Endothelial cell of umbilical vein (primary cell): ENCODE results near the gene RRH. TPM values are rescaled to one million over a fixed set of nuclear protein-coding genes. Genes with fewer than 3 reads are reported as not detected.

Source experiments
- BruUV-seq: library from RNA; stranded (reverse); fragments of 400-500 nt; replicated peaks from 2 replicates; lab custom pipeline; 2021; lab: Mats Ljungman, UMichigan
- CTCF ChIA-PET: fragments of 300-600, 350-600 bp; sonication (Branson Sonifier 250); formaldehyde crosslinking; loops from one replicate; lab custom pipeline; 2021; ENCODE audit warnings: antibody characterized with exemption, inconsistent platforms; lab: Charles Lee
- POLR2A ChIA-PET: fragments of 300-600, 350-600 bp; sonication (Branson Sonifier 250); formaldehyde crosslinking; loops from one replicate; lab custom pipeline; 2021; ENCODE audit warnings: antibody characterized with exemption, inconsistent platforms; lab: Charles Lee
- DNase-seq: peaks from one replicate; pipeline ENCODE4 v3.0.0-alpha.2; 2011; ENCODE audit warnings: low read depth, low spot score
- FAIRE-seq: peaks from 2 replicates; lab custom pipeline; 2011; peaks lifted over from hg19 to GRCh38; lab: Jason Lieb, UNC
- H2AFZ ChIP-seq: 2 replicates; pipeline ENCODE4 v1.6.0; 2012; ENCODE audit warnings: low read depth, low read length, control low read depth, inconsistent platforms
- H3K27ac ChIP-seq: 2 replicates; pipeline ENCODE4 v1.5.1; 2011; ENCODE audit warnings: low read depth, mild to moderate bottlenecking, control low read depth, low read length, moderate library complexity; ENCODE audit not compliant: insufficient read depth
- H3K27me3 ChIP-seq, 2 experiments: 2 replicates each; pipeline versions ENCODE4 v1.6.0 to v1.6.1; 2011; ENCODE audit warnings: low read length in 2 of 2, mixed read lengths in 1 of 2; ENCODE audit not compliant: control insufficient read depth in 2 of 2, insufficient read depth in 2 of 2
- H3K36me3 ChIP-seq, 2 experiments: 2 replicates in 1 of 2; 3 replicates in 1 of 2; pipeline ENCODE4 v1.5.1; 2011; ENCODE audit warnings: low read length in 2 of 2, mild to moderate bottlenecking in 1 of 2, moderate library complexity in 1 of 2; ENCODE audit not compliant: control insufficient read depth in 2 of 2, insufficient read depth in 2 of 2; ENCODE audit errors: extremely low read depth in 1 of 2
- H3K4me1 ChIP-seq: 3 replicates; pipeline ENCODE4 v1.5.1; 2011; ENCODE audit warnings: mild to moderate bottlenecking, low read length; ENCODE audit not compliant: control insufficient read depth, insufficient read depth; ENCODE audit errors: extremely low read depth
- H3K4me2 ChIP-seq: 2 replicates; pipeline ENCODE4 v1.6.1; 2011; ENCODE audit warnings: low read length, control low read depth, mixed read lengths; ENCODE audit not compliant: insufficient read depth
- H3K4me3 ChIP-seq, 3 experiments: fragments of 200-600 bp in 1 of 3; sonication (generic), shearing (Covaris generic) in 1 of 3; replicated peaks in 1 of 3; 2 replicates each; pipeline ENCODE4 v1.5.1; 2011 to 2016; ENCODE audit warnings: control low read depth in 3 of 3, low read length in 3 of 3, mild to moderate bottlenecking in 2 of 3, inconsistent platforms in 1 of 3, low read depth in 1 of 3, moderate library complexity in 1 of 3; ENCODE audit not compliant: insufficient read depth in 1 of 3
- H3K79me2 ChIP-seq: 2 replicates; pipeline ENCODE4 v1.6.0; 2012; ENCODE audit warnings: low read length, inconsistent platforms; ENCODE audit not compliant: control insufficient read depth, insufficient read depth
- H3K9ac ChIP-seq: replicated peaks from 2 replicates; pipeline ENCODE3; 2011; ENCODE audit warnings: low read length, control low read depth; ENCODE audit not compliant: insufficient read depth; ENCODE audit errors: extremely low read depth
- H3K9me1 ChIP-seq: replicated peaks from 3 replicates; pipeline ENCODE4 v1.6.0; 2011; ENCODE audit warnings: mild to moderate bottlenecking, low read length; ENCODE audit not compliant: control insufficient read depth, insufficient read depth; ENCODE audit errors: extremely low read depth
- H3K9me3 ChIP-seq: replicated peaks from 2 replicates; pipeline ENCODE4 v1.5.1; 2012; ENCODE audit warnings: low read length, inconsistent platforms; ENCODE audit not compliant: control insufficient read depth, insufficient read depth
- H4K20me1 ChIP-seq: replicated peaks from 2 replicates; pipeline ENCODE3; 2011; ENCODE audit warnings: mild to moderate bottlenecking, low read length; ENCODE audit not compliant: control insufficient read depth, insufficient read depth; ENCODE audit errors: extremely low read depth
- CTCF ChIP-seq, 2 donors: IDR thresholded peaks; 1 replicate in 1 of 2; 2 replicates in 1 of 2; pipeline ENCODE4 v1.5.1; 2011; ENCODE audit warnings: low read length in 2 of 2, mild to moderate bottlenecking in 2 of 2, moderate library complexity in 2 of 2, control low read depth in 1 of 2, inconsistent platforms in 1 of 2, low read depth in 1 of 2; ENCODE audit not compliant: insufficient read depth in 1 of 2; ENCODE audit errors: extremely low read depth in 1 of 2
- EZH2 ChIP-seq: IDR thresholded peaks from 2 replicates; pipeline ENCODE4 v1.6.1; 2012; ENCODE audit warnings: borderline replicate concordance, low read depth, mild to moderate bottlenecking, moderate library complexity, low read length, inconsistent platforms; ENCODE audit not compliant: severe bottlenecking
- FOS ChIP-seq: IDR thresholded peaks from 2 replicates; pipeline ENCODE4 v1.6.1; 2011; ENCODE audit warnings: mild to moderate bottlenecking, low read length, moderate library complexity, borderline replicate concordance; ENCODE audit not compliant: insufficient read depth
- GATA2 ChIP-seq: IDR thresholded peaks from 2 replicates; pipeline ENCODE4 v1.7.0; 2011; ENCODE audit warnings: low read depth, mild to moderate bottlenecking, moderate library complexity, mixed read lengths, low read length; ENCODE audit not compliant: insufficient read length, insufficient read depth
- JUN ChIP-seq: IDR thresholded peaks from 2 replicates; pipeline ENCODE4 v1.6.1; 2011; ENCODE audit warnings: borderline replicate concordance, low read depth; ENCODE audit not compliant: insufficient read length, insufficient read depth
- MAX ChIP-seq: IDR thresholded peaks from 2 replicates; pipeline ENCODE4 v1.6.1; 2011; ENCODE audit not compliant: insufficient read depth, insufficient read length
- MYC ChIP-seq: IDR thresholded peaks from one replicate; pipeline ENCODE4 v1.6.1; 2011; ENCODE audit warnings: mild to moderate bottlenecking, low read depth, low read length
- POLR2A ChIP-seq: IDR thresholded peaks from 2 replicates; pipeline ENCODE4 v1.6.1; 2012; ENCODE audit warnings: low read depth, mild to moderate bottlenecking, control low read depth, low read length
- POLR2AphosphoS5 ChIP-seq: IDR thresholded peaks from 2 replicates; pipeline ENCODE4 v1.6.1; 2012; ENCODE audit warnings: low read depth, mild to moderate bottlenecking, control low read depth, low read length, moderate library complexity; ENCODE audit not compliant: insufficient read depth
- dilution Hi-C: fragments of 300-500 bp; cut with MboI; formaldehyde crosslinking; loops from one replicate; pipeline ENCODE4 v1.15.0; 2019; ENCODE audit warnings: low sequenced_read_pairs; ENCODE audit not compliant: extremely low pct_ligation_motif_present
- intact Hi-C: fragments of 100-400 bp; cut with micrococcal nuclease; formaldehyde crosslinking; loops from one replicate; pipeline ENCODE4 v1.10.0; 2022
- polyA plus RNA-seq, 4 experiments: library from polyadenylated mRNA; depleted of rRNA in 3 of 4; stranded (reverse) in 3 of 4; unstranded in 1 of 4; fragments of >200 nt; gene quantifications; 2 replicates each; pipeline versions ENCODE4 v1.2.1 to v1.2.3, GENCODE V29; 2011 to 2012; ENCODE audit warnings: missing spikeins in 1 of 4
- total RNA-seq: library from RNA; stranded (reverse); gene quantifications from 2 replicates; pipeline ENCODE4 v1.2.3, GENCODE V29; 2021

Gene RRH
- total and polyA plus RNA-seq, 2 donors (not counting 3 experiments of a cell fraction or from before 2014, with no cell fraction given), result 0.11 to 0.31 TPM

- no peak overlapping the region for H3K9ac ChIP-seq
- no peak overlapping the region for H3K4me3 ChIP-seq
- dilution Hi-C loops, result no loop called here
- H3K9me3 ChIP-seq, result no peaks in the 10 kb centered on the region
- peak; percentile 72 for FAIRE-seq
- H2AFZ ChIP-seq, result no peak overlapping the region
- no peak overlapping the region for H3K27ac ChIP-seq
- intact Hi-C loops, result loop anchor here (1.0 to 5.0 kb wide), 6 partner anchors 11 to 382 kb away; partner anchors contain the start of genes CASP6, GAR1, MCUB and PLA2G12A
- BruUV-seq, result no TSS peak
- TF ChIP-seq CTCF (IDR thresholded peaks at IDR 0.05; ENCODE audit: extremely low read depth in 1 of 2, insufficient read depth in 1 of 2, low read depth in 1 of 2, low read length in 2 of 2) (peak; percentile 27 to 34), GATA2 (peak; percentile 59), MAX (no peak)
- H3K36me3 ChIP-seq, result no peaks in the 10 kb centered on the region
- peak; percentile 56 for DNase-seq
- ChIA-PET CTCF (interaction anchor here (0.5 to 2.1 kb wide), 22 partner anchors 9 to 393 kb away, joined by 3 to 22 read pairs (median 4); partner anchors contain the start of genes GAR1, RRH and SEC24B), POLR2A (no interaction called here)
- H3K4me1 ChIP-seq, result peaks cover 12% of the 10 kb centered on the region
- H3K9me1 ChIP-seq, result no peaks in the 10 kb centered on the region
- H3K27me3 ChIP-seq, result no peaks in the 10 kb centered on the region
- no peaks in the 10 kb centered on the region for H4K20me1 ChIP-seq
- no peak overlapping the region for H3K4me2 ChIP-seq
- H3K79me2 ChIP-seq, result no peaks in the 10 kb centered on the region
These were observed 23.7 kb upstream of the RRH start for GRCh38 chr4:109803924-109804571.

GRCh38 chr4:109809655-109810054, 18.1 kb upstream of the RRH start:
- Histone ChIP-seq H3K4me1 (no peaks in the 10 kb centered on the region), H3K9ac (no peak overlapping the region), H3K27me3 (no peaks in the 10 kb centered on the region), H4K20me1 (no peaks in the 10 kb centered on the region), H3K79me2 (no peaks in the 10 kb centered on the region), H3K36me3 (no peaks in the 10 kb centered on the region), H3K4me3 (no peak overlapping the region), H3K9me3 (no peaks in the 10 kb centered on the region), H3K27ac (no peak overlapping the region), H3K4me2 (no peak overlapping the region), H3K9me1 (no peaks in the 10 kb centered on the region), H2AFZ (no peak overlapping the region)
- no TSS peak for BruUV-seq
- ChIA-PET CTCF (interaction anchor here (0.7 kb wide), 1 partner anchor 382 kb away, joined by 4 read pairs; no protein-coding TSS in a partner anchor), POLR2A (no interaction called here)
- no peak for FAIRE-seq
- dilution Hi-C loops, result no loop called here
- intact Hi-C loops, result loop anchor here (10.0 kb wide), 1 partner anchor 1135 kb away; no protein-coding TSS in a partner anchor
- TF ChIP-seq GATA2 (no peak), CTCF (IDR thresholded peaks at IDR 0.05; ENCODE audit: extremely low read depth in 1 of 2, insufficient read depth in 1 of 2, low read depth in 1 of 2, low read length in 2 of 2) (no peak), MAX (no peak), EZH2 (no peak), JUN (no peak), POLR2AphosphoS5 (no peak), FOS (no peak), MYC (no peak), POLR2A (no peak)
- DNase-seq, result no peak
